Fibroblast of skin of left biceps (primary cell): Measurements from ENCODE around the gene PLEKHG3.

Experiments used
- DNase-seq, 2 experiments: peaks; one replicate each; pipeline ENCODE4 v3.0.0-alpha.2; 2013; ENCODE audit warnings: low read depth in 2 of 2

PLEKHG3 gene

GRCh38 chr14:64784006-64784405 is 79.8 kb downstream of the PLEKHG3 start:
- no peak for DNase-seq

- DNase-seq = no peak
Measured at GRCh38 chr14:64786296-64787149, 82.3 kb downstream of the PLEKHG3 start.

GRCh38 chr14:64787619-64788018 is 83.4 kb downstream of the PLEKHG3 start:
- DNase-seq = no peak

- peak; percentile 88 to 90 for DNase-seq
Measured at GRCh38 chr14:64788706-64789105, 84.5 kb downstream of the PLEKHG3 start.

DNA sequence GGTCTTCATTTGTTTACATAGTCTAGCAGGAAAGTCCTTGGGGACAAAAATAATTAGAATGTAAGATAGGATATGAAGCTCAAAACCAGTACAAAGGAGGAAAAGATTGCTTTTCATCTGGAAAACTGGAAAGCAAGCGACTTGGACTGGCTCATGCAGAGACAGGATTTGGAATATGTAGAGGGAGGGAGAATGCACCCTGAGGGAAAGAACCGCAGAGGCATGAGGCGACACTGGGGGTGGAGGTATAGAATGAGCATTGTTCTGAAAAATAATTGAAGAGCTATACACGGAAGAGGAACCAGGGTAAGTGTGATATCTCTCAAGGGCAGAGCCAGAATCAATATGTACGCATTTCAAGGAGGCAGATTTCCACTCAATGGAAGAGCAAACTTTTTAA is 85.5 kb downstream of the PLEKHG3 start:
- DNase-seq = no peak

DNA sequence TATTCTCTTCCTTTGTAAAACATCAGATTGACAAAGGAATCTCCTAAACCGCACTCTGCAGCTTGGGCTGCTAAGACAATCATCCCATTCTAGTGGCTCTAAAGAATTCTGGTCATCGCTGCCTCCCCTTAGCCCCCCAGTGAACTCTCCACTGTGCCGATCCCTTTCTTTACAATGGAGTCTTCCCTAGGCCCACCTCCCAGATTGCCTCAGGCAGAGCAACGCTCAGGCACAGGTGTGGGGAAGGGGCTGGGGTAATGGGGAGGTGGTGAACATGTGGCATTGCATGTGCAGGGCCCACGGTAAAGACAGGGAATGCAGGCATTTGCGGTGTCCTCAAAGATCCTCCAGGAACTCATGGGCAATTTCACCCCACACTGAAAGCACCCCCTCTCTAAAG is 86.3 kb downstream of the PLEKHG3 start:
- no peak for DNase-seq

- DNase-seq = no peak
Measured at GRCh38 chr14:64792231-64792630, 88.0 kb downstream of the PLEKHG3 start.

DNA sequence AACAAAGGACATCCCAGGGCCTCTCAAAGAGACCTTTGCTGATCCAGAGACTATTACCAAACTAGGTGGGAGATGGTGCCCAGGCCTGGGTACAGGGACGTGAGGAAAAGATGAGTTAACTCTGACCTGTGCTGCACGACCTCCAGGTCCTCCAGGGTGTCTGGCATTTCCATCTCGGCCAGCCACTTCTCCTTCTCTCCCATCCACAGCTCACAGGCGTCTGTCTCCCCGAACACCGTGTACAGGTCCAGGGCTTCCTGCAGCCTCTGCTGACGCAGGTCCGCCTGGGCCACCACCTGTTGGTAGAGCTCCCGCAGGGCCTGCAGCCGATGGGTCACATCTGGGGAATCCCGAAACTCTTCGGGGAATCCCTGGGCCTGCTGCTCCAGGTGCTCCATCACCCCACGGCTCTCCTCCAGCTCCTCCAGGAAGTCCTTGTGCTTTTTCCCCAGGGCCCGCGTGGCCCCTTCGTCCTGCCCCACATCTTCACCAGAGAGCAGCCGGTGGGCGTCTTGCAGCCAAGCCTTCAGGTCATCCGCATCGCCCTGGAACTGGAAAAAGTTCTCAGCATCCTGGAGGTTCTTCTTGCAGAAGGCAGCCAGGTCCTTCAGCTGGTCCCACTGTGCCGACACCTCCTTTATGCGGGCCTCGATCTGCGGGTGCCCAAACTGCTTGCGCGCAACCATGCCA is 88.8 kb downstream of the PLEKHG3 start:
- DNase-seq = no peak

- DNase-seq = no peak
Measured at GRCh38 chr14:64795211-64795610, 91.0 kb downstream of the PLEKHG3 start.

- DNase-seq = no peak
Measured at GRCh38 chr14:64795921-64796320, 91.7 kb downstream of the PLEKHG3 start.

- DNase-seq = no peak
Measured at GRCh38 chr14:64796369-64796768, 92.1 kb downstream of the PLEKHG3 start.

DNA sequence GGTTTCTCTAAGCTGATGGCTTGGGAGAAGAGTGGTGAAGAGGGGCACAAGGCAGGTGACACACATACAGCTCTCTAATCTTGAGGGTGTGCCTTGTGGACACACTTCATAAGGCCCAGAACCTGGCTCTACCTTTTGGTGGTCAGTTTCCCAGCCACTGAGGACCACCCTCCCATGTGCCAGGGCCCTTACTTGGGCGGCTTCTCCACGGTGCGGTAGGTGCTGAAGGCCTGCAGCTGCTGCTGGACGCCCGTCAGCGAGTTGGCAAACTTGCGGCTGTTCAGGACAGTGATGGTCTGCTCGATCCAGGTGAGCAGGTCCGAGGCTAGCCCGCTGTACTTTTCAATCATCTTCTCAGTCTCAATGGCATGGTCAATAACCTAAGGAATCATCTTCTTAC is 95.3 kb downstream of the PLEKHG3 start:
- no peak for DNase-seq
